ENCODE measurements around the gene RABEP2. TPM values are rescaled to one million over a fixed set of nuclear protein-coding genes. Genes with fewer than 3 reads are reported as not detected.
A peak's percentile ranks its signal among the peaks of the same experiment; 100 is the strongest.

The RABEP2 gene
- total and polyA plus RNA-seq, 9 of the 15 experiments (the other 6 are each of a cell fraction or from before 2014, with no cell fraction given): 0.15 to 13.4 (median 3.5) TPM

DNA sequence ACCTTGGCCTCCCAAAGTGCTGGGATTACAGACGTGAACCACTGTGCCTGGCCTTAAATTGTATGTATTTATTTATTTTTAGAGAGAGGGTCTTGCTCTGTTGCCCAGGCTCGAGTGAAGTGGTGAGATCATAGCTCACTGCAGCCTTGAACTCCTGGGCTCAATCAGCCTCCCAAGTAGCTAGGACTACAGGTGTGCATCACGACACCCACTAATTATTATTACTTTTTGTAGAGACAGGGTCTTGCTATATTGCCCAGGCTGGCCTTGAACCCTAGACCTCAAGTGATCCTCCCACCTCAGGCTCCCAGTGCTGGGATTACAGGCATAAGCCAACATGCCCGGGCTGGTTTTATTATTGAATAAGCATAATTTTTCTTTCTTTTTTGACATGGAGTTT is 21.6 kb upstream of the RABEP2 start:
- H3K4me3 ChIP-seq: no peak overlapping the region
- 56% methylated on average over 4 of the region's 4 CpGs for WGBS (ENCODE audit: insufficient coverage, low coverage, missing lambda C conversion rate)
- in situ Hi-C loops (cut with MboI) (loop anchor here (25.0 kb wide), 1 partner anchor 509 kb away; no protein-coding TSS in a partner anchor), intact Hi-C loops (cut with micrococcal nuclease) (loop anchor here (5.0 kb wide), 1 partner anchor 74 kb away; no protein-coding TSS in a partner anchor)
- no peak overlapping the region for H3K9ac ChIP-seq (ENCODE audit: insufficient read depth in 1 of 2, low read depth in 2 of 2, low read length in 2 of 2)
- H3K9me1 ChIP-seq (ENCODE audit: control insufficient read depth, insufficient read depth, low read length): no peaks in the 10 kb centered on the region
- H3K27me3 ChIP-seq (ENCODE audit: control insufficient read depth in 2 of 2, insufficient read depth in 2 of 2, low read length in 2 of 2): no peaks in the 10 kb centered on the region
- TF ChIP-seq, protein P1, sequence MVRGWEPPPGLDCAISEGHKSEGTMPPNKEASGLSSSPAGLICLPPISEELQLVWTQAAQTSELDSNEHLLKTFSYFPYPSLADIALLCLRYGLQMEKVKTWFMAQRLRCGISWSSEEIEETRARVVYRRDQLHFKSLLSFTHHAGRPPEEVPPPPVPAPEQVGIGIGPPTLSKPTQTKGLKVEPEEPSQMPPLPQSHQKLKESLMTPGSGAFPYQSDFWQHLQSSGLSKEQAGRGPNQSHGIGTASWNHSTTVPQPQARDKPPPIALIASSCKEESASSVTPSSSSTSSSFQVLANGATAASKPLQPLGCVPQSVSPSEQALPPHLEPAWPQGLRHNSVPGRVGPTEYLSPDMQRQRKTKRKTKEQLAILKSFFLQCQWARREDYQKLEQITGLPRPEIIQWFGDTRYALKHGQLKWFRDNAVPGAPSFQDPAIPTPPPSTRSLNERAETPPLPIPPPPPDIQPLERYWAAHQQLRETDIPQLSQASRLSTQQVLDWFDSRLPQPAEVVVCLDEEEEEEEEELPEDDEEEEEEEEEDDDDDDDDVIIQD (CRISPR knock-in tag; IDR thresholded peaks at IDR 0.05): no peak
- TF ChIP-seq ILF3 (IDR thresholded peaks at IDR 0.05; ENCODE audit: borderline replicate concordance): no peak
- no peak for TF ChIP-seq SMARCA4 (IDR thresholded peaks at IDR 0.05)
- TF ChIP-seq RBM25 (IDR thresholded peaks at IDR 0.05; ENCODE audit: low read depth, low read length, severe bottlenecking): peak; percentile 28
- no peak for TF ChIP-seq ZNF23 (CRISPR knock-in tag; IDR thresholded peaks at IDR 0.05)
- TF ChIP-seq ZNF121 (CRISPR knock-in tag; conservative IDR thresholded peaks at IDR 0.05): peak; percentile 99
- TF ChIP-seq, protein P2, sequence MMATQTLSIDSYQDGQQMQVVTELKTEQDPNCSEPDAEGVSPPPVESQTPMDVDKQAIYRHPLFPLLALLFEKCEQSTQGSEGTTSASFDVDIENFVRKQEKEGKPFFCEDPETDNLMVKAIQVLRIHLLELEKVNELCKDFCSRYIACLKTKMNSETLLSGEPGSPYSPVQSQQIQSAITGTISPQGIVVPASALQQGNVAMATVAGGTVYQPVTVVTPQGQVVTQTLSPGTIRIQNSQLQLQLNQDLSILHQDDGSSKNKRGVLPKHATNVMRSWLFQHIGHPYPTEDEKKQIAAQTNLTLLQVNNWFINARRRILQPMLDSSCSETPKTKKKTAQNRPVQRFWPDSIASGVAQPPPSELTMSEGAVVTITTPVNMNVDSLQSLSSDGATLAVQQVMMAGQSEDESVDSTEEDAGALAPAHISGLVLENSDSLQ (IDR thresholded peaks at IDR 0.05): no peak
- no peaks in the 10 kb centered on the region for H3K36me3 ChIP-seq (ENCODE audit: control insufficient read depth, insufficient read depth, low read length)
- ATAC-seq: no peak
- peaks cover 6 to 21% of the 10 kb centered on the region in 2 experiments; a peak in 4 of 5 replicates for H3K4me1 ChIP-seq (replicated peaks in 1 of 2; ENCODE audit: control insufficient read depth in 2 of 2, insufficient read depth in 2 of 2, low read length in 2 of 2)
- CTCF ChIA-PET (ENCODE audit: low intra/inter-chr PET ratio): no interaction called here
- H4K20me1 ChIP-seq (replicated peaks; ENCODE audit: control insufficient read depth, insufficient read depth, low read length): no peaks in the 10 kb centered on the region
- no peak overlapping the region for H2AFZ ChIP-seq (ENCODE audit: low read depth, low read length)
- POLR2A ChIA-PET: no interaction called here
- peaks cover 9% of the 10 kb centered on the region for H3K79me2 ChIP-seq (ENCODE audit: control insufficient read depth, insufficient read depth, low read length)
- FAIRE-seq: no peak
- no peak overlapping the region for H3K4me2 ChIP-seq (ENCODE audit: insufficient read depth, low read length)
- no peaks in the 10 kb centered on the region for H3K9me3 ChIP-seq (replicated peaks; ENCODE audit: control insufficient read depth, insufficient read depth, low read depth, low read length)
- no TSS peak for BruUV-seq (replicated peaks)
- no peak for DNase-seq (ENCODE audit: extremely low read depth in 1 of 4, low spot score in 3 of 4)
- no peak overlapping the region for H3K27ac ChIP-seq (ENCODE audit: extremely low read depth, low read depth, low read length)
